D721Med (cell line): ENCODE data around the gene ARL10.

ENCODE experiments used
- DNase-seq: peaks from one replicate; pipeline ENCODE4 v3.0.0; 2011; ENCODE audit warnings: low spot score; ENCODE audit not compliant: insufficient read length
- FAIRE-seq: peaks from 2 replicates; lab custom pipeline; 2011; peaks lifted over from hg19 to GRCh38; lab: Jason Lieb, UNC
- TF ChIP-seq, protein P1 (sequence below): IDR thresholded peaks from 2 replicates; pipeline ENCODE4 v1.5.1; 2012; ENCODE audit warnings: mild to moderate bottlenecking, control low read depth; ENCODE audit not compliant: insufficient read depth; ENCODE audit errors: missing control alignments

Gene ARL10

DNA sequence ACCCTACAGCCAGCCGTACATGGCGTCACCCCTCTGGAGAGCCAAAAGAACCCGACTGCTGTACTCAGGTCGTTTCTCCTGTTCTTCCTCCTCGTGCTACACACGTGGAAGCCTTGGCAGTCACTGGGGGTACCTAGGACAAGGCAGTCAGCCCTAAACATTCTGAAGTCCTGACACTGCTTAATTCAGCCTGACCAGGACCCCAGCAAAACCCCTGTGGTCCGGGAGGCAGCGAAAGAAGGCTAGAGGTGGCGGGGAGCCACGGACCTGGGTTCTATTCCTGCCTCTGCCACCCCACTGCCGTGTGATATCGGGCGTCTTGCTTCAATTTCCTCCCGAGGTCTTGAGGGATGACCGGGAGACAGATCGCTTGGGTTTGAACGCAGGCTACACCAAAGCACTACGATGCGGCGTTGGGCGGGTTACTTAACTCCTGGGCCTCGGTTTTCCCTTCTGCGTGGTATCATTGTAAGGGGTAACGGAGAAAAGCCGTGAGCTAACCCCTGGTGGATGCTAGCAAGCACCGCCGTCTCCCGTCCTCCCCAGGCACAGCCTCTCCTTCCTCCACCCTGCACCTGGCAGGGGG, 429 bp upstream of the ARL10 start:
- TF ChIP-seq, protein P1, sequence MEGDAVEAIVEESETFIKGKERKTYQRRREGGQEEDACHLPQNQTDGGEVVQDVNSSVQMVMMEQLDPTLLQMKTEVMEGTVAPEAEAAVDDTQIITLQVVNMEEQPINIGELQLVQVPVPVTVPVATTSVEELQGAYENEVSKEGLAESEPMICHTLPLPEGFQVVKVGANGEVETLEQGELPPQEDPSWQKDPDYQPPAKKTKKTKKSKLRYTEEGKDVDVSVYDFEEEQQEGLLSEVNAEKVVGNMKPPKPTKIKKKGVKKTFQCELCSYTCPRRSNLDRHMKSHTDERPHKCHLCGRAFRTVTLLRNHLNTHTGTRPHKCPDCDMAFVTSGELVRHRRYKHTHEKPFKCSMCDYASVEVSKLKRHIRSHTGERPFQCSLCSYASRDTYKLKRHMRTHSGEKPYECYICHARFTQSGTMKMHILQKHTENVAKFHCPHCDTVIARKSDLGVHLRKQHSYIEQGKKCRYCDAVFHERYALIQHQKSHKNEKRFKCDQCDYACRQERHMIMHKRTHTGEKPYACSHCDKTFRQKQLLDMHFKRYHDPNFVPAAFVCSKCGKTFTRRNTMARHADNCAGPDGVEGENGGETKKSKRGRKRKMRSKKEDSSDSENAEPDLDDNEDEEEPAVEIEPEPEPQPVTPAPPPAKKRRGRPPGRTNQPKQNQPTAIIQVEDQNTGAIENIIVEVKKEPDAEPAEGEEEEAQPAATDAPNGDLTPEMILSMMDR: no peak
- FAIRE-seq (no peak), DNase-seq (no peak)

DNA sequence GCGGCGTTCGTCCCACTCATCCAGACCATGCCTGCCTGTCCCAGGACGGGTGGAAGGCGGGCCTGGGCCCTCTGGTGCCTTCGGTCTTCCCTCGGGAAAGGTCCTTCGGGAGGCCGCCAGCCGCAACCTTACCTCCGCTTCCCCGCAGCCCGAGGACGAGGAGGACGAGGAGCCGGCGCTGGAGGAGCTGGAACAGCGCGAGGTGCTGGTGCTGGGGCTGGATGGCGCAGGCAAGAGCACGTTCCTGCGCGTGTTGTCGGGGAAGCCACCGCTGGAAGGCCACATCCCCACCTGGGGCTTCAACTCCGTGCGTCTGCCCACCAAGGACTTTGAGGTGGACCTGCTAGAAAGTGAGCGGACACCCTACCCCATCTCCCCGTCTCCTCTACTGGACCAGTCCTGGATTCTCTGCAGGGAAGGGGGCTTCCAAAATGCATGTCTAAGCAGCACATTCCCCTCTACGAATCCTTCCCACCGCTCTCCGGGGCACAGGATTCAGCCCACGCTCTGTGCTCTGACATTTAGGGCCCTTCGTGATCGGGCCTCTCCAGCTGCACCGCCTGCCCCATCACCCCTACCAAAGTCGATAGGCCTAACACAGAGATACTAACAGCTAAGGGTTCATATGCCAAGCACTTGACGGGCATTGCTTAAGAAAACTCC, 1.1 kb downstream of the ARL10 start:
- FAIRE-seq: no peak
- DNase-seq: no peak
- TF ChIP-seq, protein P1: no peak

DNA sequence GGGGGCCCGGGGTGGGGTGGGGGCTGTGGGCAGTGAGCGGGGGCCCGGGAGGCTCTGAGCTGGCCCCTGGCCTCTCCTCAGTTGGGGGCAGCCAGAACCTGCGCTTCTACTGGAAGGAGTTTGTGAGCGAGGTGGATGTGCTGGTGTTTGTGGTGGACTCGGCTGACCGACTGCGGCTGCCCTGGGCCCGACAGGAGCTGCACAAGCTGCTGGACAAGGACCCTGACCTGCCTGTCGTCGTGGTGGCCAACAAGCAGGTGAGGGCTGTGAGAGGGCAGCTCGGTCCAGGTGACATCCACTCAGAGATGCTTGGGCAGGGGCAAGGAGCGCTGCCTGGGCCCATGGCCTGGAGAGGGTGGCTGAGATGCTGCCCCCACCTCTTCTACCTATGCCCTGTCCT, 3.4 kb downstream of the ARL10 start:
- FAIRE-seq (no peak), DNase-seq (no peak)
- TF ChIP-seq, protein P1: no peak

DNA sequence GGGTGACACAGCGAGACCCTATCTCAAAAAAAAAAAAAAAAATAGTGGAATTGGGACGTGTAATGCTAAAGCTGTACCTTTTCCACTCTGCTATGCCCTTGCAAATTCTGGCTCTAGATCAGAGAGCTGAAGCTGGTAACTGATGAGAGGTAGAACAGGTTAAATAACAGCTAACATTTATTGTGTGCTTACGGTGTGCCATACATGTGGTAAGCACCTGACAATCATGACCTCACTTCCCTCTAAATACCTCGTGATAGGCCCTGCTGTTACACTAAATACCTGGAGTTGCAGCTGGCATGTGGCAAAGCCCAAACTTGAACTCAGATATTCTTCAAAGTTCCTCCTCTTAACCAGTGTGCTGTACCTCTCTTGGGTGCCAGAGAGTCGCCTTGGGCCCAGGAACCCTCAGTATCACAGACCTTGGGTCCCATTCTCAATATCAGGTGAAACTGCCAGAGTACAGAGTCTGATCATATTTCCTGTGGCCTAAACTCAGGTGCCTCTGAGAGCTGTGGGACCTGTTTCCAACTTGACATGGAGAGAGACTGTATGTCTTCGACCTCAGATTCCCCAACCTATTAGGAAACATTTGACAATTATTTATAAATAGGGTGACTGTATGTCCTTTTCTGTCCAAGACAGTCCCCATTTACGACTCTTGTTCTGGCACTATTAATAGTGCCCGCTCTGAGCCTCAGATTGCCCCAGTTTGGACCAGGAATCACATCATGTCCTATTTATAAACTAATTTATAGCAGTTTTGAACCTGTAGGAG, 4.8 kb downstream of the ARL10 start:
- TF ChIP-seq, protein P1: no peak
- no peak for DNase-seq
- no peak for FAIRE-seq

DNA sequence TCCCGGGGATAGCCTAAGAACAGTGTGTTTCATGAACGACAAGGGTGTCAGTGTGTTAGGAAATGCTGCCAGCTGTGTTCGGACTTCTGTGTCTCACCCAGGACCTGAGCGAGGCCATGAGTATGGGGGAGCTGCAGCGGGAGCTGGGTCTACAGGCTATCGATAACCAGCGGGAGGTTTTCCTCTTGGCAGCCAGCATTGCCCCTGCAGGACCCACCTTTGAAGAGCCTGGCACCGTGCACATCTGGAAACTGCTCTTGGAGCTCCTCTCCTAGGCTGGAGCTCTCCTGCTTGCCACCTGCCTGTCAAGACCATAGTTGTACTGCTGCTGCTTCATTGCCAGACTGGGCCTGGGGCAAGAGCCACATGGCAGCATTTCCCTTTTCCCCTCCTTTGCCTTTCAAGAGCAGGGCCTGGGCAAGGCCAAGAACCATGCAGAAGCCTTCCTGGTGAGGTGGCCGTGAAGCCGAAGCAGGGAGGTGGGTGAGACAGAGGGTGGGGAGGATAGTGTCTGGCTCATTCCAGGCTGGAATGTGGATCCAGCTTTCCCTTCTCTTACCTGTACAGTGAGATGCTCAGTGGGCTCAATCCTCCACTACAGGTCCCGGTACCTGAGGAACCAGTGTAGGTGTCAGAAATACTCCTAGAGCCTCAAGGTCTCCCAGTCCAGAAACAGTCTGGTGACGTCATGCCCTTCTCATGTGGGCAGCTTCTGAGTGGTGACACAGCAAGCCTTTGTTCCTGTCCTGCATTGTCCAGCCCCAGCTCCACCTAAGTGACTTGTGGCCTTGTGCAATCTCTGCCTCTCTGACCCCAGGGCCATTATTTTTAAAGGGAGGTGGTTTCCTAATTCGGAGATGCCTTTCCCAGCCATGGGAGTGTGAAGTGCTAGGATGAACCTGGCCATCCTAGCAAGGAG, 6.6 kb downstream of the ARL10 start:
- TF ChIP-seq, protein P1: no peak
- no peak for FAIRE-seq
- DNase-seq: no peak

DNA sequence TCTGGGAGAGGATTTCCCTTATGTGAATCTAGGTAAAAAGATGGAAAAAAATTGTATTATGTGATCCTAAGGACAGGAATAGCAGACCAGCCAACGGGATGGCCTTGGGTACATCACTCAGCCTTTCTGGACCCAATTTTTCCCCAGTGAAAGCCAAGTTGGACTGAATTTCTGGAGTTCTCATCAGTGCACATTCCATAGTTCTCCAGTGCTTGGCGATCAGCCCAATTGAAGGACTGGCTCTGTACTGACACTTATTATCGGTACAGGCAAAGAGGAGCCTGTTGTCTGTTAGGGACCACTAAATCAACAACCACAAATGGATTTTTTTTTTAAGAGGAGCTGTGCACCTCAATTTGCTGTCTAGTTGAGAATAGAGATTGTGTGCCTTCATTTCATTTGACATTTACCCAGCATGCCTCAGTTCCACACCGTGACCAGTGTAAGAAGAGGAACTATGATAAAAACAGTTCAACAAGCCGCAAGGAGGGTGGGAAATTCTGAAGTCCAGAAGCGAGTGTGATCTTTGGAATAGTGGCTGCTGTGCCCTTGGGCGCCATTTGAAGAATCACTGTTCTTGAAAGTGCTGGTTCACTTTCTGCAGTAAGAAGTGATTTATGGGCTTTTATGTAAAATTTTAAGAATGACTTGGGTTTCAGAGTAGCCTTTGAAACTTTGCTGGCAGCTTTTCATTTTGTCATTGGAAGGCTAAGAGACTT, 8.0 kb downstream of the ARL10 start:
- FAIRE-seq (no peak), DNase-seq (no peak)
- TF ChIP-seq, protein P1: no peak
